ENCODE measurements around the gene ABCA7.

The ABCA7 gene

GRCh38 chr19:1004803-1005664, 34.9 kb upstream of the ABCA7 start:
- no peak for TF ChIP-seq CTCF (conservative IDR thresholded peaks at IDR 0.05)

GRCh38 chr19:1006711-1007398, 33.1 kb upstream of the ABCA7 start:
- no peak overlapping the region for H3K27ac ChIP-seq
- no peak for TF ChIP-seq CTCF (conservative IDR thresholded peaks at IDR 0.05)

More at GRCh38 chr19:1004803-1005664, 34.9 kb upstream of the ABCA7 start:
- H3K27ac ChIP-seq, result no peak overlapping the region

GRCh38 chr19:1007399-1008251, 32.3 kb upstream of the ABCA7 start:
- TF ChIP-seq CTCF (conservative IDR thresholded peaks at IDR 0.05), result no peak

GRCh38 chr19:1008268-1009040, 31.5 kb upstream of the ABCA7 start:
- H3K27ac ChIP-seq, result no peak overlapping the region
- no peak for TF ChIP-seq CTCF (conservative IDR thresholded peaks at IDR 0.05)

More at GRCh38 chr19:1007399-1008251, 32.3 kb upstream of the ABCA7 start:
- H3K27ac ChIP-seq, result no peak overlapping the region

GRCh38 chr19:1009041-1009980, 30.6 kb upstream of the ABCA7 start:
- no peak for TF ChIP-seq CTCF (conservative IDR thresholded peaks at IDR 0.05)
- H3K27ac ChIP-seq, result no peak overlapping the region

GRCh38 chr19:1009981-1010538, 29.8 kb upstream of the ABCA7 start:
- TF ChIP-seq CTCF (conservative IDR thresholded peaks at IDR 0.05), result no peak
- no peak overlapping the region for H3K27ac ChIP-seq
